Measurements from ENCODE around the gene HOXD10. TPM values are rescaled to one million over a fixed set of nuclear protein-coding genes. Genes with fewer than 3 reads are reported as not detected.

HOXD10 gene
- total RNA-seq, 4 donors from 2014 or later = 0.31 to 0.67 (median 0.52) TPM; not detected in 1

GRCh38 chr2:176100547-176101140, 15.9 kb upstream of the HOXD10 start:
- peaks cover 100% of the 10 kb centered on the region for H3K27me3 ChIP-seq
- H3K4me1 ChIP-seq = peaks cover 0 to 61% (median 25%) of the 10 kb centered on the region in 3 donors
- no peaks in the 10 kb centered on the region for H3K9me3 ChIP-seq
- no peak overlapping the region for H3K27ac ChIP-seq
- no peak for ATAC-seq
- no peaks in the 10 kb centered on the region for H3K36me3 ChIP-seq
- no peak overlapping the region for H3K4me3 ChIP-seq
- TF ChIP-seq EP300 (IDR thresholded peaks at IDR 0.05) (no peak), CTCF (IDR thresholded peaks at IDR 0.05) (no peak), POLR2A (IDR thresholded peaks at IDR 0.05) (no peak), POLR2AphosphoS5 (IDR thresholded peaks at IDR 0.05) (no peak)
- WGBS, 2 donors (ENCODE audit: low coverage in 1 of 2) = 3 to 7% methylated on average over 3 to 8 of the region's 28 CpGs

GRCh38 chr2:176101216-176101830, 15.3 kb upstream of the HOXD10 start:
- TF ChIP-seq CTCF (IDR thresholded peaks at IDR 0.05) (no peak), POLR2A (IDR thresholded peaks at IDR 0.05) (no peak), EP300 (IDR thresholded peaks at IDR 0.05) (no peak), POLR2AphosphoS5 (IDR thresholded peaks at IDR 0.05) (no peak)
- H3K9me3 ChIP-seq = no peaks in the 10 kb centered on the region
- no peaks in the 10 kb centered on the region for H3K36me3 ChIP-seq
- peaks cover 0 to 65% (median 25%) of the 10 kb centered on the region in 3 donors for H3K4me1 ChIP-seq
- WGBS, 2 donors (ENCODE audit: low coverage in 1 of 2) = 6 to 14% methylated on average over 2 of the region's 2 CpGs
- peaks cover 100% of the 10 kb centered on the region for H3K27me3 ChIP-seq
- no peak overlapping the region for H3K27ac ChIP-seq
- no peak for ATAC-seq
- H3K4me3 ChIP-seq = no peak overlapping the region

- no peaks in the 10 kb centered on the region for H3K36me3 ChIP-seq
- no peak overlapping the region for H3K4me3 ChIP-seq
- H3K9me3 ChIP-seq = no peaks in the 10 kb centered on the region
- ATAC-seq = no peak
- 5 to 7% methylated on average over 2 to 3 of the region's 5 CpGs for WGBS, 2 donors (ENCODE audit: low coverage in 1 of 2)
- H3K27me3 ChIP-seq = peaks cover 100% of the 10 kb centered on the region
- H3K27ac ChIP-seq = no peak overlapping the region
- peaks cover 0 to 65% (median 29%) of the 10 kb centered on the region in 3 donors for H3K4me1 ChIP-seq
- TF ChIP-seq POLR2A (IDR thresholded peaks at IDR 0.05) (no peak), POLR2AphosphoS5 (IDR thresholded peaks at IDR 0.05) (no peak), EP300 (IDR thresholded peaks at IDR 0.05) (no peak), CTCF (IDR thresholded peaks at IDR 0.05) (no peak)
Measured at GRCh38 chr2:176101842-176102241, 14.7 kb upstream of the HOXD10 start.

GRCh38 chr2:176102309-176102866, 14.2 kb upstream of the HOXD10 start:
- Histone ChIP-seq H3K4me1 (peaks cover 0 to 65% (median 31%) of the 10 kb centered on the region in 3 donors), H3K36me3 (no peaks in the 10 kb centered on the region), H3K4me3 (no peak overlapping the region), H3K9me3 (no peaks in the 10 kb centered on the region), H3K27ac (no peak overlapping the region), H3K27me3 (peaks cover 100% of the 10 kb centered on the region)
- ATAC-seq = no peak
- TF ChIP-seq EP300 (IDR thresholded peaks at IDR 0.05) (no peak), CTCF (IDR thresholded peaks at IDR 0.05) (no peak), POLR2A (IDR thresholded peaks at IDR 0.05) (no peak), POLR2AphosphoS5 (IDR thresholded peaks at IDR 0.05) (no peak)
- 18 to 28% methylated on average over 7 of the region's 7 CpGs for WGBS, 2 donors (ENCODE audit: low coverage in 1 of 2)

All from gastroesophageal sphincter (tissue), 4 donors.